HepG2 (cell line): ENCODE data around the gene KCNJ6. TPM values are rescaled to one million over a fixed set of nuclear protein-coding genes. Genes with fewer than 3 reads are reported as not detected.

Experiments used
- ATAC-seq: fragments of 200-7000 bp; cut with Tn5 transposase; 3 replicates; pipeline ENCODE4 v1.9.1; 2020; ENCODE audit warnings: mild to moderate bottlenecking, moderate library complexity
- BruUV-seq: library from RNA; stranded (reverse); fragments of 400-500 nt; replicated peaks from 2 replicates; lab custom pipeline; 2021; lab: Mats Ljungman, UMichigan
- CTCF ChIA-PET: fragments of 300-600 bp; formaldehyde crosslinking; extraction: SDS; loops from one replicate; lab custom pipeline; 2021; ENCODE audit warnings: low total read pairs, inconsistent platforms, low intra/inter-chr PET ratio; lab: Yijun Ruan, JAX
- POLR2A ChIA-PET: fragments of 350-600 bp; sonication (Branson Sonifier 250); formaldehyde crosslinking; loops from one replicate; lab custom pipeline; 2020; ENCODE audit warnings: antibody characterized with exemption, inconsistent platforms; lab: Yijun Ruan, JAX
- DNase-seq: peaks from one replicate; pipeline ENCODE4 v3.0.0-alpha.2; 2015; ENCODE audit warnings: low spot score
- FAIRE-seq: peaks from 3 replicates; lab custom pipeline; 2011; peaks lifted over from hg19 to GRCh38; lab: Jason Lieb, UNC
- H2AFZ ChIP-seq: one replicate; pipeline ENCODE4 v1.6.1; 2011; ENCODE audit warnings: low read length, inconsistent platforms
- H3K27ac ChIP-seq: fragments of 300-600 bp; 3 replicates; pipeline ENCODE4 v1.8.0; 2011; ENCODE audit warnings: mixed run types, mild to moderate bottlenecking, mixed read lengths, low read length, inconsistent platforms; ENCODE audit not compliant: insufficient read depth; ENCODE audit errors: extremely low read length
- H3K27me3 ChIP-seq, 2 experiments: fragments of 200-600 bp in 1 of 2; 2 replicates in 1 of 2; 3 replicates in 1 of 2; pipeline versions ENCODE4 v1.6.0 to v1.8.0; 2011; ENCODE audit warnings: low read length in 2 of 2, mild to moderate bottlenecking in 2 of 2, moderate library complexity in 2 of 2, inconsistent platforms in 1 of 2; ENCODE audit not compliant: insufficient read depth in 2 of 2, control insufficient read depth in 1 of 2
- H3K36me3 ChIP-seq, 2 experiments: fragments of 200-600 bp in 1 of 2; replicated peaks in 1 of 2; 2 replicates in 1 of 2; 3 replicates in 1 of 2; pipeline versions ENCODE4 v1.5.1 to v1.8.0; 2011; ENCODE audit warnings: low read length in 2 of 2, inconsistent platforms in 1 of 2; ENCODE audit not compliant: insufficient read depth in 2 of 2, control insufficient read depth in 1 of 2
- H3K4me1 ChIP-seq: 2 replicates; pipeline ENCODE4 v1.5.1; 2012; ENCODE audit warnings: low read length, inconsistent platforms; ENCODE audit not compliant: insufficient read depth
- H3K4me2 ChIP-seq: 2 replicates; pipeline ENCODE4 v1.6.0; 2011; ENCODE audit warnings: low read depth, low read length, inconsistent platforms
- H3K4me3 ChIP-seq, 3 experiments: fragments of 200-600 bp in 1 of 3; sonication (generic), shearing (Covaris generic) in 1 of 3; replicated peaks in 1 of 3; 2 replicates each; pipeline ENCODE4 v1.5.1; 2011 to 2016; ENCODE audit warnings: low read length in 3 of 3, inconsistent platforms in 2 of 3, low read depth in 2 of 3, mild to moderate bottlenecking in 2 of 3, control low read depth in 1 of 3, mixed read lengths in 1 of 3; ENCODE audit not compliant: insufficient read depth in 1 of 3
- H3K79me2 ChIP-seq: one replicate; pipeline ENCODE4 v1.6.1; 2011; ENCODE audit warnings: low read length, inconsistent platforms; ENCODE audit not compliant: insufficient read depth
- H3K9ac ChIP-seq: 2 replicates; pipeline ENCODE4 v1.6.0; 2011; ENCODE audit warnings: mild to moderate bottlenecking, low read depth, low read length, inconsistent platforms; ENCODE audit not compliant: insufficient read depth
- H3K9me3 ChIP-seq: 2 replicates; pipeline ENCODE4 v1.5.1; 2012; ENCODE audit warnings: mild to moderate bottlenecking, low read length
- H4K20me1 ChIP-seq: 2 replicates; pipeline ENCODE4 v1.6.0; 2011; ENCODE audit warnings: inconsistent platforms, mild to moderate bottlenecking, low read length, moderate library complexity; ENCODE audit not compliant: insufficient read depth
- CC2D1A ChIP-seq: sonication (generic); formaldehyde crosslinking; IDR thresholded peaks from 2 replicates; pipeline ENCODE4 v1.8.1; 2023; ENCODE audit warnings: mild to moderate bottlenecking, missing genetic modification reagents
- FOXC1 ChIP-seq: sonication (generic); formaldehyde crosslinking; IDR thresholded peaks from 2 replicates; pipeline ENCODE4 v1.8.0; 2022; ENCODE audit warnings: mild to moderate bottlenecking, missing genetic modification reagents, borderline replicate concordance
- GABPA ChIP-seq, 2 experiments: IDR thresholded peaks; 2 replicates each; pipeline ENCODE4 v1.6.1; 2011 to 2016; ENCODE audit warnings: low read depth in 2 of 2, low read length in 1 of 2, missing biosample characterization in 1 of 2, missing genetic modification characterization in 1 of 2
- HIVEP1 ChIP-seq: sonication (generic); formaldehyde crosslinking; IDR thresholded peaks from 2 replicates; pipeline ENCODE4 v1.4.0; 2020; ENCODE audit warnings: mild to moderate bottlenecking, missing genetic modification reagents
- HMG20B ChIP-seq: conservative IDR thresholded peaks from 2 replicates; pipeline ENCODE4 v1.6.1; 2016; ENCODE audit warnings: missing genetic modification reagents, missing compliant biosample characterization
- NONO ChIP-seq, 2 experiments: fragments of 450-650 bp in 1 of 2; sonication (generic) in 1 of 2; formaldehyde crosslinking in 1 of 2; IDR thresholded peaks in 1 of 2; conservative IDR thresholded peaks in 1 of 2; 2 replicates each; pipeline versions ENCODE4 v1.6.1 to v1.8.0; 2017 to 2022; ENCODE audit warnings: mild to moderate bottlenecking in 1 of 2, missing genetic modification reagents in 1 of 2, moderate library complexity in 1 of 2
- ZNF878 ChIP-seq: sonication (generic); formaldehyde crosslinking; IDR thresholded peaks from 2 replicates; pipeline ENCODE4 v1.8.1; 2023; ENCODE audit warnings: mild to moderate bottlenecking, missing genetic modification reagents, moderate library complexity
- WGBS: methylation state at CpG from one replicate; pipeline ENCODE4 v1.1.6; 2017; ENCODE audit warnings: low lambda C conversion rate; 5-methylcytosine and 5-hydroxymethylcytosine counted together
- in situ Hi-C: cut with HindIII; loops from 2 replicates; pipeline ENCODE4 v1.10.0; 2017; ENCODE audit warnings: low pct_unique_long_range_greater_than_20kb; ENCODE audit not compliant: extremely low pct_ligation_motif_present
- intact Hi-C: fragments of 100-400 bp; cut with micrococcal nuclease; formaldehyde crosslinking; loops from one replicate; pipeline ENCODE4 v1.10.0; 2022; ENCODE audit not compliant: unreplicated experiment
- polyA plus RNA-seq, 8 experiments: library from polyadenylated mRNA; depleted of rRNA in 3 of 8; stranded (reverse) in 7 of 8; unstranded in 1 of 8; fragments of >200 nt; fragmentation: Illumina TruSeq in 4 of 8; extraction: Trizol in 4 of 8; gene quantifications; 2 replicates each; pipeline versions ENCODE4 v1.2.1 to v1.2.3, GENCODE V29; 2011 to 2016; ENCODE audit warnings: low read depth in 4 of 8, missing spikeins in 1 of 8, mixed read lengths in 1 of 8; ENCODE audit not compliant: insufficient read depth in 1 of 8
- total RNA-seq, 5 experiments: library from RNA; depleted of rRNA; stranded (reverse); fragments of >200 nt; fragmentation: Illumina TruSeq; extraction: Trizol; gene quantifications; 2 replicates each; pipeline ENCODE4 v1.2.3, GENCODE V29; 2016; ENCODE audit warnings: low read depth in 1 of 5
- TF ChIP-seq, protein P1 (sequence below), 2 experiments: fragments of 450-650 bp in 1 of 2; sonication (generic) in 1 of 2; formaldehyde crosslinking in 1 of 2; IDR thresholded peaks; 2 replicates each; pipeline versions ENCODE4 v1.6.1 to v1.8.0; 2016 to 2022; ENCODE audit warnings: antibody characterized with exemption in 1 of 2, mild to moderate bottlenecking in 1 of 2, missing genetic modification reagents in 1 of 2
- TF ChIP-seq, protein P2 (sequence below): sonication (generic); formaldehyde crosslinking; IDR thresholded peaks from 2 replicates; pipeline ENCODE4 v1.4.0; 2020; ENCODE audit warnings: missing genetic modification reagents
- TF ChIP-seq, protein P3 (sequence below): IDR thresholded peaks from 2 replicates; pipeline ENCODE4 v1.6.1; 2016; ENCODE audit warnings: missing compliant biosample characterization, missing genetic modification reagents, borderline replicate concordance

KCNJ6 gene
- total and polyA plus RNA-seq, 2 of the 13 experiments (the other 11 are each of a cell fraction or from before 2014, with no cell fraction given), result not detected

DNA sequence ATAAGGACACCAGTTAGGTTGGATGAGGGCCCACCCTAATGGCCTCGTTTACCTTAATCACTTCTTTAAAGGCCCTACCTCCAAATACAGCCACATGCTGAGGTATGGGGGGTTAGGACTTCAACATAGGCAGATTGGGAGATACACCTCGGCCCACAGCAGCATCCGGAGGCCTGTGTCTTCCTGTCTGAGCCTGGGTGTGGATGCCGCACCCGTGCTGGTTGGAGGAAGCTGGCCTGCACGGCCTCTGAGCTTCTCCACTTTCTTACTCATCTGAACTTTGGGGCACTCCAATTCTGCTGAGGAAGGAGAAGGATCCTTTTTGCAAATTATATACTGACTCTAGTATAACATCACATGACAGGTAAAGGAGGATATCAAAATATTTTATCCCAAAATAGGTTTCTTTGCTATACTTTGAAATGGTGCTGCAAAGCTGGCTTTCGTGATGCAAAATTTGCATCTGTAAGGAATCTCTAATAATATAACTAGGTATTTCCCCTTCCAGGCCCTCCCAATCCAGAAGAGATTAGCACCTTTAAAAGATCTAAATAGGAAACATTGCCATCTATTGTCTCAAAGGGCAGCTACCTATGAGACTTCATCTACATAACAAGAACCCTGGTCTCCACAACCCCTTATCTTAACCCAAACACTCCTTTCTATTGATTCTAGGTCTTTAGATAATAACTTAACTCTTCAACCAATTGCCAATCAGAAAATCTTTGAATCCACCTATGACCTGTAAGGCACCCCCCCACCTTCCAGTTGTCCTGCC is 247.6 kb downstream of the KCNJ6 start:
- Histone ChIP-seq H3K27me3 (no peaks in the 10 kb centered on the region; a peak in 1 of 5 replicates), H4K20me1 (no peaks in the 10 kb centered on the region), H3K9me3 (peaks cover 9% of the 10 kb centered on the region), H3K79me2 (no peaks in the 10 kb centered on the region), H3K4me1 (no peaks in the 10 kb centered on the region), H3K36me3 (no peaks in the 10 kb centered on the region), H3K27ac (no peak overlapping the region), H3K9ac (no peak overlapping the region), H3K4me3 (no peak overlapping the region), H2AFZ (no peak overlapping the region), H3K4me2 (no peak overlapping the region)
- no peak for ATAC-seq
- 47% methylated on average over 7 of the region's 7 CpGs for WGBS
- in situ Hi-C loops, result no loop called here
- ChIA-PET CTCF (no interaction called here), POLR2A (no interaction called here)
- no peak for DNase-seq
- intact Hi-C loops, result no loop called here
- BruUV-seq, result no TSS peak
- FAIRE-seq, result no peak
- TF ChIP-seq HIVEP1 (CRISPR knock-in tag) (no peak), FOXC1 (CRISPR knock-in tag) (no peak), NONO (IDR thresholded peaks at IDR 0.05) (no peak), NONO (CRISPR knock-in tag; conservative IDR thresholded peaks at IDR 0.05) (no peak), ZNF878 (no peak), CC2D1A (CRISPR knock-in tag) (no peak), HMG20B (CRISPR knock-in tag) (no peak), GABPA (IDR thresholded peaks at IDR 0.05; ENCODE audit: low read depth, low read length) (no peak), GABPA (CRISPR knock-in tag; IDR thresholded peaks at IDR 0.05; ENCODE audit: low read depth) (no peak)
- TF ChIP-seq, protein P1, sequence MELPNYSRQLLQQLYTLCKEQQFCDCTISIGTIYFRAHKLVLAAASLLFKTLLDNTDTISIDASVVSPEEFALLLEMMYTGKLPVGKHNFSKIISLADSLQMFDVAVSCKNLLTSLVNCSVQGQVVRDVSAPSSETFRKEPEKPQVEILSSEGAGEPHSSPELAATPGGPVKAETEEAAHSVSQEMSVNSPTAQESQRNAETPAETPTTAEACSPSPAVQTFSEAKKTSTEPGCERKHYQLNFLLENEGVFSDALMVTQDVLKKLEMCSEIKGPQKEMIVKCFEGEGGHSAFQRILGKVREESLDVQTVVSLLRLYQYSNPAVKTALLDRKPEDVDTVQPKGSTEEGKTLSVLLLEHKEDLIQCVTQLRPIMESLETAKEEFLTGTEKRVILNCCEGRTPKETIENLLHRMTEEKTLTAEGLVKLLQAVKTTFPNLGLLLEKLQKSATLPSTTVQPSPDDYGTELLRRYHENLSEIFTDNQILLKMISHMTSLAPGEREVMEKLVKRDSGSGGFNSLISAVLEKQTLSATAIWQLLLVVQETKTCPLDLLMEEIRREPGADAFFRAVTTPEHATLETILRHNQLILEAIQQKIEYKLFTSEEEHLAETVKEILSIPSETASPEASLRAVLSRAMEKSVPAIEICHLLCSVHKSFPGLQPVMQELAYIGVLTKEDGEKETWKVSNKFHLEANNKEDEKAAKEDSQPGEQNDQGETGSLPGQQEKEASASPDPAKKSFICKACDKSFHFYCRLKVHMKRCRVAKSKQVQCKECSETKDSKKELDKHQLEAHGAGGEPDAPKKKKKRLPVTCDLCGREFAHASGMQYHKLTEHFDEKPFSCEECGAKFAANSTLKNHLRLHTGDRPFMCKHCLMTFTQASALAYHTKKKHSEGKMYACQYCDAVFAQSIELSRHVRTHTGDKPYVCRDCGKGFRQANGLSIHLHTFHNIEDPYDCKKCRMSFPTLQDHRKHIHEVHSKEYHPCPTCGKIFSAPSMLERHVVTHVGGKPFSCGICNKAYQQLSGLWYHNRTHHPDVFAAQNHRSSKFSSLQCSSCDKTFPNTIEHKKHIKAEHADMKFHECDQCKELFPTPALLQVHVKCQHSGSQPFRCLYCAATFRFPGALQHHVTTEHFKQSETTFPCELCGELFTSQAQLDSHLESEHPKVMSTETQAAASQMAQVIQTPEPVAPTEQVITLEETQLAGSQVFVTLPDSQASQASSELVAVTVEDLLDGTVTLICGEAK (IDR thresholded peaks at IDR 0.05), result no peak
- TF ChIP-seq, protein P1 (CRISPR knock-in tag; IDR thresholded peaks at IDR 0.05), result no peak
- TF ChIP-seq, protein P2, sequence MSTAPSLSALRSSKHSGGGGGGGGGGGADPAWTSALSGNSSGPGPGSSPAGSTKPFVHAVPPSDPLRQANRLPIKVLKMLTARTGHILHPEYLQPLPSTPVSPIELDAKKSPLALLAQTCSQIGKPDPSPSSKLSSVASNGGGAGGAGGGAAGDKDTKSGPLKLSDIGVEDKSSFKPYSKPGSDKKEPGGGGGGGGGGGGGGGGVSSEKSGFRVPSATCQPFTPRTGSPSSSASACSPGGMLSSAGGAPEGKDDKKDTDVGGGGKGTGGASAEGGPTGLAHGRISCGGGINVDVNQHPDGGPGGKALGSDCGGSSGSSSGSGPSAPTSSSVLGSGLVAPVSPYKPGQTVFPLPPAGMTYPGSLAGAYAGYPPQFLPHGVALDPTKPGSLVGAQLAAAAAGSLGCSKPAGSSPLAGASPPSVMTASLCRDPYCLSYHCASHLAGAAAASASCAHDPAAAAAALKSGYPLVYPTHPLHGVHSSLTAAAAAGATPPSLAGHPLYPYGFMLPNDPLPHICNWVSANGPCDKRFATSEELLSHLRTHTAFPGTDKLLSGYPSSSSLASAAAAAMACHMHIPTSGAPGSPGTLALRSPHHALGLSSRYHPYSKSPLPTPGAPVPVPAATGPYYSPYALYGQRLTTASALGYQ (CRISPR knock-in tag), result no peak
- TF ChIP-seq, protein P3, sequence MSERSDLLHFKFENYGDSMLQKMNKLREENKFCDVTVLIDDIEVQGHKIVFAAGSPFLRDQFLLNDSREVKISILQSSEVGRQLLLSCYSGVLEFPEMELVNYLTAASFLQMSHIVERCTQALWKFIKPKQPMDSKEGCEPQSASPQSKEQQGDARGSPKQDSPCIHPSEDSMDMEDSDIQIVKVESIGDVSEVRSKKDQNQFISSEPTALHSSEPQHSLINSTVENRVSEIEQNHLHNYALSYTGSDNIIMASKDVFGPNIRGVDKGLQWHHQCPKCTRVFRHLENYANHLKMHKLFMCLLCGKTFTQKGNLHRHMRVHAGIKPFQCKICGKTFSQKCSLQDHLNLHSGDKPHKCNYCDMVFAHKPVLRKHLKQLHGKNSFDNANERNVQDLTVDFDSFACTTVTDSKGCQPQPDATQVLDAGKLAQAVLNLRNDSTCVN (CRISPR knock-in tag), result no peak
